Activated naive CD4-positive, alpha-beta T cell treated with anti-CD3 and anti-CD28 coated beads, Interleukin-2, amount 50 U/mL, for 16 hours (primary cell): Measurements from ENCODE around the gene YKT6.
A peak's percentile ranks its signal among the peaks of the same experiment; 100 is the strongest.
"Not testable (repeated sequence)": the region's sequence is repeated elsewhere in the genome, so short reads cannot be mapped to it uniquely, and the experiment has no call there.

Experiments
- DNase-seq: peaks from one replicate; pipeline ENCODE4 v3.0.0-alpha.2; 2020

Gene YKT6

DNA sequence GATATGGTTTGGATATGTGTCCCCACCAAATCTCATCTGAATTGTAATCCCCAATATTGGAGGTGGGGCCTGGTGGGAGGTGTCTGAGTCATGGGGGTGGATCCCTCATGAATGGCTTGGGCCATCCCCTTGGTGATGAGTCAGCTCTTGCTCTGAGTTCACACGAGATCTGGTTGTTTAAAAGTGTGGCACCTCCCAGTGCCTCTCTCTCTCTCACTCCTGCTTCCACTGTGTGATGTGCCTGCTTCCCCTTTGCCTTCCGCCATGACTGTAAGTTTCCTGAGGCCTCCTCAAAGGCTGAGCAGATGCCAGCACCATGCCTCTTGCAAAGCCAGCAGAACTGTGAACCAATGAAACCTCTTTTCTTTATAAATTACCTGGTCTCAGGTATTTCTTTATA, 6.7 kb upstream of the YKT6 start:
- DNase-seq: peak; percentile 71

DNA sequence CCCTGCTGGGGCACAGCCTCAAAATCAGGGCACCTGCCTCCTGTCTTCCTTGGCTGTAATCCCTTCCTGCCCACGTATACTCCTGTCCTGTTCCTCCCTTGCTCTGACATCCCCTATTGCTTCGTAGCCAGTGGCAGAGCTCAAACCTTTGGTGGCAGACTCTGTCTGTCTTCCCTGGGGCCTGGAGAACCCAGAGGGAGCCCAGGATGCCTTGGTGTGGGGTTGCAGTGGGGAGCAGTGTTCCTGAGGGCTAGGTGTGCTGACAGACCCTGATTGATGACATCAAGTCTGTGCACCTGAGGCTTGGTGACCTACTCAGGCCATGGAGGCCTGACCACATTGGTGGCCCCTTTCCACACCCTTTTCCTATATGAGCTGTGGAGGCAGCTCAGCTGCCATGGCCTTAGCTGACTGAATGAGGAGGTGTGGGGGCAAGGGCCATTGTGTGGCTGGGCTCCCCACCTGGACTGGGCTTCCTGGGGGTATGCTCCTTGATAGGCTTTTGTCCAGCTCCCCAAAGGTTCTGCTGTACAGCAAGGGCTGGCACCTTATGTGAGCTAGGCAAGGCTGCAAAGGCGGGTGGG, 6.1 kb upstream of the YKT6 start:
- DNase-seq: no peak

DNA sequence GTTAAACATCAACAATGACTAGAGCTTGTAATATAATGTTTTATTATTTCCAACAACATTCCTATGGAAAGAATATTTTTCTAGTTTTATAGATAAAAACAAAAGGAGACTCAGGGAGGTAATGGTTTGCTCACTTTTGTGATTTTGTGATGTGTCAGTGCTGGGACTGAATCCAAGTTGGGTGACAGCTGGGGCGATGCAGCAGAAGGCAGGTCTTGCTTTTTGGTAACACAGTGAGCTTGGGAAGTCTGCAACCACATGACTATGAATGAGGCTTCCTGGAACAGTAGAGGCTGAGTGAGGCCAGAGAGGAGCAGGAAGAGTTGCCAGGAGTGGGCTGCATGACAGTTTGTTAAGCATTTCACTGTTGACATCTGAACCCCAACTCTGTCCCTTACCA, 4.9 kb upstream of the YKT6 start:
- no peak for DNase-seq

DNA sequence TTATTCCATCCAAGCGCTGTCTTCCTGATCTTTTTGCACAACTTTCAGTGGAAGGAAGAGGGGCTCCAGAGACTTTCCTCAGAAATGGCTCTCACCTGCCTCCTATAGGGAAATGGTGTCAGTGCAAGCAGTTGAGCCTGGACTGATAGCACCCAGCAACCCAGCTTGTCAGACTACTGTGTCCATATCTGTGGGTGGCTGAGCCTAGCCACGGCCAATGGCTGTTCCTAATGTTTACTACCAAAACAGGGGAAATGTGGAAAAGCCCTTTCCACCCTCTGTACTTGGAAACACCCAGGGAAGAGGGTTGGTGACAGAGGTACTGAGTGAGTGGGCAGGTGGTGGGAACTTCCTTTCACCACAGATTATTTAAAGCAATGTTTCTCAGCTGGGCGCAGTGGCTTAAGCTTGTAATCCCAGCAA, 4.3 kb upstream of the YKT6 start:
- no peak for DNase-seq

DNA sequence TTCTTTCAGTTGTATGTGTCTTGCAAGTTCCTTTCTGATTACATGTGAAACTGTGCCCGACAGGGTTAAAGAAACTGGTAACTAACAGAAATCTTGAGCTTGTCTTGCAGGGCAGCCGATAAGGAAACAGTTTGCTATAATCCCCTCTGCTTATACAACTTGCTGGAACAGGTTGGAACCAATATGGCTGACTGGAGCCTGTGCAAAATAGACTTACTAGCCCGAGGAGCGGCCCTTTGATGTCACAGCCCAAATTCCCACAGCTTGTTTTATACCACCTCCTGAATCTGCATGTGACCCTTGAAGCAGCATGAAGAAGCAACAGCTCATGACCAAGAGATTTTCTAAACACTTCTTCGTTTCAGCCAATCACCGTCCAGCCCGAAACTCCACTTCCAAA, 3.3 kb upstream of the YKT6 start:
- DNase-seq: no peak

DNA sequence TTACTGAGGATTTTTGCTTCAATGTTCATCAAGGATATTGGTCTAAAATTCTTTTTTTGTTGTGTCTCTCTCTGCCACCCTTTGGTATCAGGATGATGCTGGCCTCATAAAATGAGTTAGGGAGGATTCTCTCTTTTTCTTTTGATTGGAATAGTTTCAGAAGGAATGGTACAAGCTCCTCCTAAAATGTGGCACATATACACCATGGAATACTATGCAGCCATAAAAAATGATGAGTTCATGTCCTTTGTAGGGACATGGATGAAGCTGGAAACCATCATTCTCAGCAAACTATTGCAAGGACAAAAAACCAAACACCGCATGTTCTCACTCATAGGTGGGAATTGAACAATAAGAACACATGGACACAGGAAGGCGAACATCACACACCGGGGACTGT, 615 bp upstream of the YKT6 start:
- not testable (repeated sequence) for DNase-seq

DNA sequence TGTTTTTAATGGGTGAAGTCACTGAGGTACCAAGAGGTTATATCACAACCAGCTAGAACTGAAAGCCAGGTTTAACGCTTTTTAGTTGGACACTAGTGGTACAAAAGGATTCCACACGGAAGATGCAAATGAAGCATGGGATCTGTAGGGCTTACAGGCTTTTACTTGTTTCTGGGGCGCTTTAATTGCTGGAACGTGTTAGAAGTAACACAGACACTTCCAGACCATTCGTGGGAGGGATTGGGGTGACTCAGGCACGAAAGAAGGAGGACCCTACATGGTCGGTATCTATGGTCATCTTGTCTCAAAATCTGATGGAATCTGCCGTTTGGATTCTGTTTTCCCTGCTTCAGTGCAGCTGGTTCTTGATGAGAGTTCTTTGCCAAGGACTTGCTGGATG, 1.0 kb downstream of the YKT6 start:
- DNase-seq: no peak

DNA sequence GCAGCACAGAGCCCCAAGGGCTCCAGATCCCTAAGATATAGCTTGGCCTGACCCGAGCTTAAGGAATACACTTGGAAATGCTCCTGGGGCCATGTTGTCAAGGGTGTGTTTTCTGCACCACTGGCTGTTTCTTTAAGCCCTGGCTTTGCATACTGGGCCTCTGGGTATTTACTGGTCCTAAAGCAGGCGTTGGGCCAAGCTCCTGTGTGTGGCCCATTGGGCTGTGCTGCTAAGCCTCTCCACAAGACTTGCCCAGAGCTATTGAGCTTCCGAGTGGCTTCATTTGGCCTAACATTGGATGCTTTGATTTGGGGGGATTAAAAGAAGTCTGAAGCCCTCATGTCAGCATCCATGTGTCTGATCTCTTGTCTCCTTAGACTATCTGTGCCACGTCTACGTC, 5.2 kb downstream of the YKT6 start:
- no peak for DNase-seq

DNA sequence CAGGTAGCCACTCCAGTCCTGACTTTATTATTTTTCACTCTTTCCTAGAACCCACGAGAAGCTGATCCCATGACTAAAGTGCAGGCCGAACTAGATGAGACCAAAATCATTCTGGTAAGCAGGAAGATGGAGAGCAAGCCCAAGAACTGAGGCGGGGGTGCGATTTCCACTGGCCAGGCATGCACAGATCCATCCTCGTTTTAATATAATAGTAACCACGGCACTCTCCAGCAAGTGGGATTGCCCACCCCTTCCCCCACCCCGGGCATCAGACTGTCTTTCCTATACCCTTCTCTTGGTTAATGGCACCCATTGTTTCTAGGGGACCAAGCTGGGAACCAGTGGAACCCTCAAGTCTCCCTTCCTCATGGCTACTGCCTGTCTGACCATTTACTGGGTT, 7.3 kb downstream of the YKT6 start:
- DNase-seq: no peak

DNA sequence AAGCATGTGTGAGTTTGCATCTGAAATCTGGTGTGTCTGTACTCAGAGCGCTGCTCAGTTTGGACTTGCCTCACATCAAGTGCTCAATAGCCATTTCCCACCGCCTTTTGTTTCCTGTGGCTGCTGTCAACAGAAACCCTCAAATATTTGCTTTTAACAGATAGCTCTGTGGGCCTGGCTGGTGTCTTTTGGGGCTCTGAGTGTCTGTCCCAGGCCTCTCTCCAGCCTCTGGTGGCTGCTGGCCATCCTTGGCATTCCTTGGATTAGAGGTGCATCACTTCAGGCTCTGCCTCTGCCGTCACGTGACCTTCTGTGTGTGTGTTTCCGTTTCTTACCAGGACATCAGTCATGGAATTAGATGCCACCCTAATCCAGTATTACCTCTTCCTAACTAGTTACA, 9.3 kb downstream of the YKT6 start:
- DNase-seq: no peak

DNA sequence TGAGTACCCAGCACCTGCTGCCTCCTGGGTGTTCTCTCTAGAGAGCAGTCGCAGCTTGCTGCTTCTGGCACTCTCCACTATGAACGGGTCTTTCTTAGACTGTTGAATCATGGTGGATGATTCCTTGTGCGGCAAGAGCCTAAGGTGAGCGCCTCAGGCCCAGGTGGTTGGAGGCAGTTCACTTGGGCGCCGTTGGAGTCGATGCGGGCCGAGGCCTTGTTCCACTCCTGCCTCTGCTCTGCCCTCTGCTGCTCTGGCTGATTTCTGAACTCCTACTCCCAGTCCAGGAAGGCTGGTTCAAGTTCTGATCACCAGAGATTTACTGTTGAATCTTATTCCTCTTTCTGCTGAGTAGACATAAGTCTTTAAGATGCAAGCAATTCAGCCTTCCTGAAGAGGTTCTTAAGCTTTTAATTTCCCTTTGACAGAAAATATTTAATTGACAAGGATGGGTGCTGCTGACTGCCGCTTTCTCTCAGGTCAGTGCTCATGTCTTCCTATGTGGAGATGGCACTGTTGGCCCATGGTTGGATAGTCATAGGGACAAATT, 10.4 kb downstream of the YKT6 start:
- DNase-seq: no peak

DNA sequence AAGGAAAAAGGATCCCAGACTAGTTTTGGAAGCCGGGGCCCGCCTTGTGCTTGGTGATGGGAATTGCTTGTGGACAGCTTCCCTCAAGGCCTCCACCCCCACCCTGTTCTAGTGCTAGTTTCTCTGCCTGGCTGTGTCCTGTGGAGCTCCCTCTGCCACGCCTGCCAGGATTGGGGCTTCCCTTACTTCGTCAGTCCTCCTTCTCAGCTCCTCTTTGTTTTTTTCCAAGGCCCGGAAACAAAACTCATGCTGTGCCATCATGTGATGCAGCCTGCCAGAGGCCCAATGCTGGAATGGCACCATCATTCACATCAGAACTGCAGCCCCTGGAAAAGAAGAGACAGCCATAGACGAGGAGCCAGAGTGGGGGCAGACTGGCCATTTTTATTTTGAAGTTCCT, 11.2 kb downstream of the YKT6 start:
- no peak for DNase-seq

DNA sequence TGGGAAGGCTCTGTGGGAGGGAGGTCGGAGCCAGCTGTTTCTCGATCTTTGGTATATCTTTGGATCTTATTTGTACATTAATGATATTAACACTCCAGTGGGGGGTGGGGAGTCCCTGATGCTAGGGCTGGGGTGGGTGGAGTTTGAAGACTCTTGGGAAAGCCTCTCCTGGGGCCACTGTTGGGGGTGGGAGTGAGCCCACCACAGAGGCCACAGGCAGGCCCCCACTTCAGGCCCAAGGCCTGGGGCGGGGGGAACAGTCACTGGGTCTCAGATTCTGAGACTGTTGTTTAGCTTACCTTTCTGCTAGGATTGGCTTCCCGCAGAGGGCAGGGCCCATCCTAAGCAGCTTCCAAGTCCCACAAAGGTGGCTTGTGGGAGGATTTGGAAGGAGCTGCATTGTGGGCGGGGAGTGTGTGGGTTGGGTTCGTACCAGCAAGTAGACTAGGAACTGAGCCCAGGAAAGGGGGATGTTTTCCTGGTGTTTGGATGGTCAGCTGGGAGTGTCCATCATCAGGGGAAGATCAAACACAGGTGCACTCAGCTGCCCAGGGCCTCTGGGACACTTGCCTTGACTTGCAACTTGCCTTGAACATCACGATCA, 11.9 kb downstream of the YKT6 start:
- DNase-seq: peak; percentile 5

DNA sequence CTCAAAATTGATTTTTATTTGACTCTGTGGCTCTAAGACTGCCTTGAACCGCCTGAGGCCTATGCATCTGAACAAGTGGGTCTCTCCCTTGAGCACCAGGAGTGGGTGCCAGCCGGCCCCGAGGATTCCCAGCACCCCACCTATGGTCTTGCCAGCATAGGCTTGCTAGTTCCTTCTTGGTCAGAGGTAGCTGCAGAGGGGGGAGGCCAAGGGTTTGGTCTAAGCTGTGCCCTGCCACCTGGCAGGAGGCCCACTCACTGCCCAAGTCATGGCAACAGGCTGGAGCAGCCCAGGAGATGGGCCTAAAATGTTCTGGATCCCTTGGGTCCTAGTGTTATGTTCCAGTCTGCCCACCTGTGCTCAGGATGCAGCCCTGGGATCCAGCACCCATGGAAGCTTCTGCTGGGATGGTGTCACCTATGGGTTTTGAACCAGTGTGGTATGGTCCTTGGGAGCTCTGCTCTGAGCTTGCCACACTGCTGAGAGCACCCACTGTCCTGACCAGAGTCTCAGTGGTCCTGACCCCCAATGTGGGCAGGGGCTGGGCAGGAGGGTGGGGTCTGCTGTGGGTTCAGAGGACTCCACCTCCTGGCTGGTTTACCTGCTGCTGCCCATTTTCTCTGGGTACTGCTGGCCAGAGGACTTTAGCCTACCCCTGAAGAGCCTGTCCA, 12.6 kb downstream of the YKT6 start:
- DNase-seq: peak; percentile 4

DNA sequence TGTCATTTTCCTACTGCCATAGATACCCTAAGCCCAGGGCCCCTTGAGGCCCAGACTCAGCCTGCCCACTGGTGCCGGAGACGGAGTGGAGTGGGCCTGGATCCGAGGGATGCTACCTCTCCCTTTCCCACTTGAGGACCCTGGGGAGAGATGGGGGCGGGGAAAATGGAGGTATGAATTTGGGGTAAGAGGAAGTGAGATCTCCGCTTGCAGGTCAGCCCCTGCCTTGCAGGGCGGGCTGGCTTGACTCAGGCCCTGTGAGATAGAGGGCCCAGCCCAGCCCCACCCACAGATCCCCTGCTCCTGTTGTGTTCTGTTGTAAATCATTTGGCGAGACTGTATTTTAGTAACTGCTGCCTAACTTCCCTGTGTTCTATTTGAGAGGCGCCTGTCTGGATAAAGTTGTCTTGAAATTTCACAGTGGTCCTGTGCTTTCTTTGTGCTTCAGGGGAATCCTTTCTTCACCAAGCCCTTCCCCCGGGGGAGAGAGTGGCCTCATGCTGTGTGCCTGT, 13.2 kb downstream of the YKT6 start:
- DNase-seq: no peak

DNA sequence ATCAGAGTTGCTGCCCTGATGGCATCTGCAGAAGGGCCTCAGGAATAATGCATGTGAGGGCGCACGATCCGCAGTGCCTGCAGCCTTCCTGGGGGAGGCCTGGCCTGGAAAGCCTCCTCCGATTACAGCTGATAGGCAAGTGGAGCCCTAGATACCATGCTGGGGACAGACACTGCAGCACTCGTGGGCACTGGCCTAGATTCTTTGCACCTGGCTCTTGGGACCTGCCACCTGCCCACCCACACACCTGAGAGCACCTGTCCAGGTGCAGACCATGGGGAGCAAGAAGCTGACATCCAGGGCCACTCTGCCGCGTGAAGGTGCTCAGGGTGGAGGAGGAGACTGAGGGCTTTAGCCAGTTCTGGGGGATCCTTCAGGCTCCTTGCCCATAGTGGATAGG, 14.8 kb downstream of the YKT6 start:
- DNase-seq: no peak

DNA sequence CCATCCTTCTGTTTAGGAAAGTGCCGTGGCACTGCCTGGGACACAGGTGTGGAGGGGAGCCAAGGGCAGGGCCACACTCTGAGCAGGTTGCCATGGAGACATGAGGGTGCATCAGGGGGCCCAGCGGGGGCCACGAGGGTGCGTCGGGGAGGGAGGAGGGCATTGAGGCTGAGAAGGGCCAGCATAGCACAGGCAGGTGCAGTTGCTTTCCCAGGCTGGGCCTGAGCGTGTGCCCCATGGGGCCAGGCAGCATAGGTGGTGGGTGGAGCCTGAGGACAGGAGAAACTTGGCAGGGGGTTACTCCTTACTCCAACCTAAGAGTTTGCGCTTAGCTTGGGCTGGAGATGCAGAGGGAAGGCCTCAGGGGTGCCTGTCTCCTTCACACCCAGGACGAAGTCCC, 15.2 kb downstream of the YKT6 start:
- no peak for DNase-seq

DNA sequence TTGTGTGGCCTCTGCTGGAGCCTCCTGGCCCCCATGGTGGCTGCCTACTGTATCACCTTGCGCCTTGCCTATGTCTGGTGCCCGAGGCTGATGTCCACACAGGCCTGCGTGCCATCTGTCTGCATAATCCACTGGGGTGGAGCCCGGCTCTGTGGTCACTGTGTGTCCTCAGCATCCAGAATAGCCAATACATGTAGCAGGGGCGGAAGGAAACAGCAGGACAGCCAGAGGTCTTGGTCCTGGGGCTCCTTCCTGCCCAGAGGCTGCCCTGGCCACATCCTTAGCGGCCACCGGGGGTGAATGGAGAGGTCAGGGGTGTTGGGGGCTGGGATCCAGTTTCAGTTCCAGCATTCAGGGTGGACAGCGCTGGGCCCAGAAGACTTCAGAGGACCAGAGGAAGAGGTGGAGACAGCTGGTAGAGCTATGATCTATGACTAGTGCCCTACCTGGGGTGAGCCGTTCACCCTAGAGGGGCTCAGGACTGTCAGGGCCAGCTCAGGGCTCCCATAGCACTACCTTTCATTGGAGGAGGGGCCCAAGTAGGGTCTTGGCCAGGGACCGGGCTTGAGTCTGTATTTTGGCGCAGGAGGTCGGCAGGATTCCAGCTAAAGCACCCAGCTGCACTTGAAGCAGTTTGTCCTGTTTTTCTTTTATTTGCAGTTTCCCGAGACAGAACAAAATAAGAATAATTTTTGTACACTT, 15.9 kb downstream of the YKT6 start:
- peak; percentile 3 for DNase-seq

DNA sequence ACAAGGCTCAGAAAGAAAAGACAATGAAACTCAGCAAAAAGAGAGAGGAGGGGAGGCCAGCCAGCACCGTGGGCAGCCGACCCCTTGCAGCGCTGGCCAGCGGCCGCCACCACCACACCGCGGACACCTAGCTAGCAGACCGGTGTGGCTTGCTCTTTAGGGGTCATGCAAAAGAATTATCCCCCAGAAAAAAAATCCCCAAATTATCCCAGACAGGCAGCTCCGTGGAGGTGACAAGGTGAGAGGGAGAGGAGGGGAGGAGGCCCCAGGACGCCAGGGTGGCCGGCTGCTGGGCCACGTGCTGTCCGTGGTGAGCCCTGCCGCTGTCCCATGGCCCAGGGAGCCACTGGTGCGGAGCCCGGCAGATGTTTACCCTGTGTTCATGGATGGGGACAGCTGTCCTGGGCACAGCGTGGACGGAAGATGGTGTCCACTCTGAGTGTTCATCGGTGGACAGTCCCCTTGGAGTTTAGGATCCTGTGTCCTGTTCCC, 16.5 kb downstream of the YKT6 start:
- no peak for DNase-seq

DNA sequence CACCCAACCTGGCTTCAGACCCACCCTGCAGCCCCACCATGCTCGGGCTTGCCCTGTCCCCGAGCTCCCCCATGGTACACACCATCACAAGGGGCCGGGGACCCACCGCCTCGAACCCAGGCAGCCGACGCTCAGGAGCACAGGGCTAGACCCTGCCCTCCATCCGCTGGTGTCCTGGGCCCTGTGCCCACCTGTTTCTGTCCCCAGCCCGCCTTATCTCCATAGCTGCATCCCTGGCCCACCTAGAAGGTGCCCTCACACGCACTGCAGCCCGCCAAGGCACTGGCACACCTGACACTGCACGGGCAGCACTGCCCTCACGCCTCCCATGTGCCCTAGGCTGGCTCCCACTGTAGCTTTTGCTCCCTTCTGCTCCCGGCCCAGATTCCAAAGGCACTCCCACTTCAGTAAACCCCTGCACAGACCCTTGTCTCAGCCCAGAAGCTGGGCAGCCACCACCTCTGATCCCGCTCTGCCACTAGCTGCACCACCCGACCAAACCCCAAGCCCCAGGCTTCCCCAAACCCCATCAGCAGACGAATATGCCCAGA, 17.1 kb downstream of the YKT6 start:
- no peak for DNase-seq

DNA sequence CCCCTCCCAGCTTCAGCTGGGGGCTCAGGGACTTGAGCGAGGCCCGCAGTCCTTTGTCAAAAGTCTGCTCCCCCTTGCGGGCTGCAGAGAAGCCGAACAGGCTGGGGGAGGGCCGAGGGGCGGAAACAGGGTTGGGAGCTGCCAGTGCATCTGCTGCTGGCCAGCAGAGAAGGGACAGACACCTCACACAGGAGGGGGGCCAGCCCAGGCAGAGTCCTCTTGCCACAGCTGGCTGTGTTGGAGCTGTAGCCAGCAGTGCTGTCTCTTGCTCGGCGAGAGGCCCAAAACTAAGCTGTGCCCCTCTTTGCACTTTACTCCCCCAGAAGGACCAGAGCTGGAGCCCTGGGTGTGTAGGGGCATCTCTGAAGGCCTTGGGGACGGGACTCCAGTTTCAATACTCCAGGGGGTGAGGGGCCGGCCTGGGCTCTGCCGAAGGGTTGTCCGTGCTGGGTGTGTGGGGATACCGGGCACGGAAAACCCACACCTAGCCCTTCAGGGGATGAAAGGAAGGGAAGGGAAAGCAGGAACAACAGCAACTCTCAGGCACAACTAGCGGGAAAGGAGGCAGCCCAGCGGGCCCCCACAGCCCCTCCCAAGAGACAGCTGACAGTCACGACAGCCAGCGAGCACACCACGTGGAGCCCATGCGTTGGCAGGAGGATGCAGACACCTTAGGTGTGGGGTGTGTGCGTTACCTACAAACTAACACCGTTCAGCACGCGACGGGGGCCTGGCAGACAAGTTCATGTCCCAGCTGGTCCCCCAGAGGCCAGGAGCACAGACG, 17.8 kb downstream of the YKT6 start:
- no peak for DNase-seq

DNA sequence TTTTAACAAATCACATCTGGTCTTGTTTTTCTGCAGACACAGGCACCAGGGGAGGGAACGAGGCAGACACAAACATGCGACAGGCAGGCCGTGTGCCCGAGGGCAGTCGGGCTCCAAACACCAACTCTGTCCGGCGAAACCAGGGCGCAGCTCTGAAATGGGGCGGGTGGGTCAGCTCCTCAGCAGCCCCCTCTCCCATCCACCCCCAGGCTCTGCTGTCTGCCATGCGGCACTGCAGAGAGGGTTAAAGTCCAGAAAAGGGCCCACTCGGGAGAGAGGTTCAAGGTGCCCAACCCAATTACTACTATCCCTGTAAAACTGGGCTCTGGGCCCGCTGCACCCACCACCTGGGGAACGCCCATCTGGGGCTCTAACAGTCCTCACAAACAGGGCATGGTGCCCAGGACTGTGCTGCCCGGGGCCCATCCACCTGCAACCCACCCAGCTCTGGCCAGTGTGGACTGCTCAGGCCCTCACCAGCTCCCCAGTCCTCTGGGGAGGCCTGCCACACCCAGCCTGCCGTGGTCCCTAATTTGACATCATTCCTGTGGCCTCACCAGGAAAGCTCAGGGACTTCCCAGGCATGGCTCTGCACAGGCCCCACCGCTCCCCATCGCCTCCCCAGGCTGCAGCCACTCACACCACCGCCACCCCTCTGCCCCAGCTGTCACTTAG, 18.7 kb downstream of the YKT6 start:
- DNase-seq: no peak
